GM13976 (cell line): Measurements from ENCODE around the gene ATRN.
"Not testable (repeated sequence)": the region's sequence is repeated elsewhere in the genome, so short reads cannot be mapped to it uniquely, and the experiment has no call there.

Experiments used
- DNase-seq: peaks from one replicate; pipeline ENCODE4 v3.0.0; 2012; ENCODE audit warnings: low spot score
- in situ Hi-C: fragments of 300-500 bp; cut with MboI; formaldehyde crosslinking; loops from one replicate; pipeline ENCODE4 v1.12.0; 2022; ENCODE audit warnings: low sequenced_read_pairs, mixed read lengths, inconsistent platforms; ENCODE audit not compliant: unreplicated experiment
- TF ChIP-seq, protein P1 (sequence below): IDR thresholded peaks from 2 replicates; pipeline ENCODE4 v1.5.1; 2012; ENCODE audit warnings: borderline replicate concordance, mild to moderate bottlenecking; ENCODE audit not compliant: insufficient read depth; ENCODE audit errors: extremely low read depth, missing control alignments, control extremely low read depth

Gene ATRN

DNA sequence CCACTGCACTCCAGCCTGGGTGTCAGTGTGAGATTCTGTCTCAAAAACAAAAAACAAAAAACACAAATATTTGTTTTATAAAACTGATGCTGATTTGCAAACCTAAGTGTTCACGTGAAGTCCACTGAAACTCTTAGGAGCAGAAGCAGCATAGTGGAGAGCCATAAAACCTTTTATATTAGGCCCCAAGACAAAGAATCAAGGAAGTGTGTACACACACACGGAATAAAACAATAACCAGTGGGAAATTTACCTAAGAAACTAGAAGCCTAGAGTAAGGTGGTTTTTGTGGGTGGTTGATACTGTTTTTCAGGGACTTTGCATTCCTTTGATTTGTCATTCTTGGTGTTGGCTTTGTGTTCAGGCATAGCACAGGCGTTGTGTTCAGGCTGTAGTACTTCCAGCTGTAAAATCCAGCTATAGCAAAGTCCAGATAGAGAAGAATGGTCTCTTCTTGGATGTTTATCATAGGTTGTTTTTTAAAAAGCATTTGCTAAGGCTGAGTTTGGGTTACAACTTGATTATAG, 61.3 kb downstream of the ATRN start:
- no peak for DNase-seq
- TF ChIP-seq, protein P1, sequence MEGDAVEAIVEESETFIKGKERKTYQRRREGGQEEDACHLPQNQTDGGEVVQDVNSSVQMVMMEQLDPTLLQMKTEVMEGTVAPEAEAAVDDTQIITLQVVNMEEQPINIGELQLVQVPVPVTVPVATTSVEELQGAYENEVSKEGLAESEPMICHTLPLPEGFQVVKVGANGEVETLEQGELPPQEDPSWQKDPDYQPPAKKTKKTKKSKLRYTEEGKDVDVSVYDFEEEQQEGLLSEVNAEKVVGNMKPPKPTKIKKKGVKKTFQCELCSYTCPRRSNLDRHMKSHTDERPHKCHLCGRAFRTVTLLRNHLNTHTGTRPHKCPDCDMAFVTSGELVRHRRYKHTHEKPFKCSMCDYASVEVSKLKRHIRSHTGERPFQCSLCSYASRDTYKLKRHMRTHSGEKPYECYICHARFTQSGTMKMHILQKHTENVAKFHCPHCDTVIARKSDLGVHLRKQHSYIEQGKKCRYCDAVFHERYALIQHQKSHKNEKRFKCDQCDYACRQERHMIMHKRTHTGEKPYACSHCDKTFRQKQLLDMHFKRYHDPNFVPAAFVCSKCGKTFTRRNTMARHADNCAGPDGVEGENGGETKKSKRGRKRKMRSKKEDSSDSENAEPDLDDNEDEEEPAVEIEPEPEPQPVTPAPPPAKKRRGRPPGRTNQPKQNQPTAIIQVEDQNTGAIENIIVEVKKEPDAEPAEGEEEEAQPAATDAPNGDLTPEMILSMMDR, result no peak
- in situ Hi-C loops, result no loop called here

DNA sequence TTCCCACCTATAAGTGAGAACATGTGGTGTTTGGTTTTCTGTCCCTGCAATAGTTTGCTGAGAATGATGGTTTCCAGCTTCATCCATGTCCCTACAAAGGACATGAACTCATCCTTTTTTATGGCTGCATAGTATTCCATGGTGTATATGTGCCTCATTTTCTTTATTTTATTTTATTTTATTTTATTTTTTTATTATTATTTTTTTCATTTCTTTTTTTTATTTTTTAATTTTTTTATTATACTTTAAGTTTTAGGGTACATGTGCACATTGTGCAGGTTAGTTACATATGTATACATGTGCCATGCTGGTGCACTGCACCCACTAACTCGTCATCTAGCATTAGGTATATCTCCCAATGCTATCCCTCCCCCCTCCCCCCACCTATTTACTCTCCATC, 66.9 kb downstream of the ATRN start:
- in situ Hi-C loops, DNase-seq: not testable (repeated sequence)

- in situ Hi-C loops, result no loop called here
- TF ChIP-seq, protein P1, result no peak
- DNase-seq, result no peak
Measured at GRCh38 chr20:3539311-3540107, 68.7 kb downstream of the ATRN start.

GRCh38 chr20:3541887-3542721, 71.3 kb downstream of the ATRN start:
- in situ Hi-C loops, result no loop called here
- TF ChIP-seq, protein P1, result no peak
- no peak for DNase-seq

DNA sequence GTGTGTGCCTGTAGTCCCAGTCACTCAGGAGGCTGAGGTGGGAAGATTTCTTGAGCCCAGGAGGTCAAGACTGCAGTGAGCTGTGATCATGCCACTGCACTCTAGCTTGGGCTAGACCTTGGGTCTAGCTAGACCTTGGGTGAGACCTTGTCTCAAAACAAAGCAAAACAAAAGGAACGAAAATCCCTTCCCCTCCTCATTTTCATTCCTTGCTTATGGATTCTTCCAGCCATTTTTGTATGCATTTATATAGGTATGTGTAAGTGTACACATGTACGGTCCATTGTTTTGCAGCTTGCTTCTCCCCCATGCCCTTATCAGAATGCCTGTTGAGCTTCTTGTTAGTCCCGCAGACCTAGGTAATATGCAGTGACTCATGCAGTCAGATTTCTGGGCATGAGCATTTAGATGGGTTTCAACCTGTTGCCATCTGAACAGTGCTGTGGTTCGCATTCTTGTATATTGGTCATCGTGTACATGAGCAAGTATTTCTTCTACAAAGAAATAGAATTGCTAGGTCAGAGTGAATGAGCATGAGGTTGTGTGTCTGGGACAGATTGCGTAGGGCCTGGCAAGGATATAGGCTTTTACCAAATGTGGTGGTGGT, 73.2 kb downstream of the ATRN start:
- in situ Hi-C loops, result no loop called here

DNA sequence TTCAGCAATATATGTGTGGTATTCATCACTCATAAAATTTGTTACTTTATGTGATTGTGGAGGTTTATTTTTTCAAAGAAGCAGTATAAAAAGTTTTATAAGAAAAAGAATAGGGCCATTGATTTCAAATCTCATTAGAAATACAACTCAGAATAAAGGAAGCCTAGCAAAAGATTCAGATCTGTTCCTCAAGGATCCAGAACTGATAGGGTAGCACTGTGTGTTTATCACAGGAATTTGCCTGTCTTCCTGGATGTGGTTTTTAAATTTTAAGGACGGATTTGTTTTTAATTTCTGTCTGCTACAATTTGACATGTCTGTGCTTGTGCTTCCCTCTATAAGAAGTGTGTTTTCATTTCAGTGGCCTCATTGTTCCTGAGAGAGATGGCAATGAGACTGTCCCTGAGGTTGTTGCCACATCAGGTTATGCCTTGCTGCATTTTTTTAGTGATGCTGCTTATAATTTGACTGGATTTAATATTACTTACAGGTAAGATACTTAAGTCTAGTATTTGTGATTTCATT, 74.6 kb downstream of the ATRN start:
- TF ChIP-seq, protein P1, result no peak
- in situ Hi-C loops, result no loop called here
- DNase-seq, result no peak

More for the DNA sequence above, 73.2 kb downstream of the ATRN start:
- TF ChIP-seq, protein P1, result no peak
- no peak for DNase-seq
